ENCODE results near the gene DLG5.

DLG5 gene

GRCh38 chr10:77926566-77927401, at the start of gene DLG5:
Gene DLG5 (minus strand): TSS chr10:77926755. CDS start chr10:77926520, 235 bp downstream.
- peak; percentile 38 for DNase-seq

- no peak for DNase-seq
Observed at GRCh38 chr10:77975086-77975666, 48.6 kb upstream of the DLG5 start.

- DNase-seq, result peak; percentile 7
Observed at GRCh38 chr10:77974396-77975074, 48.0 kb upstream of the DLG5 start.

GRCh38 chr10:77973276-77973675, 46.7 kb upstream of the DLG5 start:
- no peak for DNase-seq

GRCh38 chr10:77972148-77972547, 45.6 kb upstream of the DLG5 start:
- no peak for DNase-seq

- DNase-seq, result no peak
Observed at GRCh38 chr10:77971804-77972144, 45.2 kb upstream of the DLG5 start.

GRCh38 chr10:77970869-77971803, 44.6 kb upstream of the DLG5 start:
- DNase-seq, result no peak

GRCh38 chr10:77969114-77969513, 42.6 kb upstream of the DLG5 start:
- DNase-seq, result no peak

GRCh38 chr10:77967611-77968022, 41.1 kb upstream of the DLG5 start:
- DNase-seq, result no peak

- DNase-seq, result peak; percentile 48
Observed at GRCh38 chr10:77965294-77965693, 38.7 kb upstream of the DLG5 start.

- DNase-seq, result no peak
Observed at GRCh38 chr10:77964811-77965210, 38.3 kb upstream of the DLG5 start.

- no peak for DNase-seq
Observed at GRCh38 chr10:77963901-77964300, 37.3 kb upstream of the DLG5 start.

- no peak for DNase-seq
Observed at GRCh38 chr10:77962350-77963146, 36.0 kb upstream of the DLG5 start.

- no peak for DNase-seq
Observed at GRCh38 chr10:77961668-77962067, 35.1 kb upstream of the DLG5 start.

- no peak for DNase-seq
Observed at GRCh38 chr10:77960829-77961329, 34.3 kb upstream of the DLG5 start.

- DNase-seq, result no peak
Observed at GRCh38 chr10:77959887-77960455, 33.4 kb upstream of the DLG5 start.

- DNase-seq, result no peak
Observed at GRCh38 chr10:77959384-77959783, 32.8 kb upstream of the DLG5 start.

- DNase-seq, result no peak
Observed at GRCh38 chr10:77955136-77955535, 28.6 kb upstream of the DLG5 start.

GRCh38 chr10:77949167-77949566, 22.6 kb upstream of the DLG5 start:
- no peak for DNase-seq

- DNase-seq, result no peak
Observed at GRCh38 chr10:77946084-77946483, 19.5 kb upstream of the DLG5 start.

- no peak for DNase-seq
Observed at GRCh38 chr10:77944519-77944918, 18.0 kb upstream of the DLG5 start.

Data from activated CD4-positive, alpha-beta T cell treated with anti-CD3 and anti-CD28 coated beads for 48 hours (primary cell).